Measurements from ENCODE around the gene PTGDR2.

PTGDR2 gene

DNA sequence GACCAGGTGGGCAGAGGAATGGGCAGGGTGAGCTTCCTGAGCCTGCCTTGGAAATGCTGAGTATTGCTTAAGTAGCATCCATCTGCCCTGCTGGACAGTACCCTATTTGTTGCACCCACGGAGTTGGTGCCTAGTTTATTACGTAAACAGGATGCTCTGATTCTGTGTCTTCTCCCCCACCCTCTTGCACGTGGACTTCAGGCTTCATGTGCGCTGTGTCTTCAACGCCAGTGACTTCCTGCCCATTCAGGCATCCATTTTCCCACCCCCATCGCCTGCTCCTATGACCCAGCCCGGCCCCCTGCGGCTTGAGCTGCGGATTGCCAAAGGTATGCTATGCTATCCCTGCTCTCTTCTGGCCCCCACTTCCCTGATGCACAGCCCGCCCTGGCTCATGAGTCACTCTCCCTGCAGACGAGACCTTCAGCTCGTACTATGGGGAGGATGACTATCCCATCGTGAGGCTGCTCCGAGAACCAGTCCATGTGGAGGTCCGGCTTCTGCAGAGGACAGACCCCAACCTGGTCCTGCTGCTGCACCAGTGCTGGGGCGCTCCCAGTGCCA lies 17.3 kb upstream of the PTGDR2 start:
- Histone ChIP-seq H3K4ac (ENCODE audit: low read length) (no peak overlapping the region), H3K27me3 (ENCODE audit: control insufficient read depth in 3 of 3, insufficient read depth in 3 of 3, low read depth in 1 of 3, low read length in 3 of 3) (no peaks in the 10 kb centered on the region), H3K27ac (replicated peaks; ENCODE audit: low read length) (no peak overlapping the region), H3K79me1 (ENCODE audit: low read depth, low read length) (no peaks in the 10 kb centered on the region), H2BK120ac (ENCODE audit: low read depth, low read length) (no peak overlapping the region), H3K14ac (ENCODE audit: low read length) (no peak overlapping the region), H3K9ac (ENCODE audit: low read depth, low read length, poor library complexity) (peak overlapping the region; percentile 63), H2BK12ac (ENCODE audit: low read length) (no peak overlapping the region), H3K36me3 (replicated peaks in 1 of 2; ENCODE audit: control insufficient read depth in 2 of 2, insufficient read depth in 2 of 2, low read length in 2 of 2) (peaks cover 3 to 5% of the 10 kb centered on the region in 2 donors), H3K18ac (ENCODE audit: low read length) (peak overlapping the region; percentile 19), H3K4me1 (ENCODE audit: control insufficient read depth in 2 of 2, insufficient read depth in 1 of 2, low read depth in 1 of 2, low read length in 2 of 2) (peaks cover 0 to 1% of the 10 kb centered on the region in 2 donors), H2BK15ac (ENCODE audit: low read length) (peak overlapping the region; percentile 24), H2AK5ac (ENCODE audit: low read depth, low read length) (peak overlapping the region; percentile 64), H3K4me2 (ENCODE audit: insufficient read depth, low read length, poor library complexity, severe bottlenecking) (no peak overlapping the region), H3K9me3 (replicated peaks in 1 of 2; ENCODE audit: control insufficient read depth in 2 of 2, insufficient read depth in 1 of 2, low read depth in 1 of 2, low read length in 2 of 2) (no peaks in the 10 kb centered on the region), H3K23ac (ENCODE audit: low read depth, low read length, poor library complexity) (peak overlapping the region; percentile 37), H4K91ac (ENCODE audit: low read depth, low read length, poor library complexity) (no peak overlapping the region), H4K8ac (ENCODE audit: low read depth, low read length) (no peak overlapping the region), H2BK5ac (ENCODE audit: low read length) (no peak overlapping the region), H3K4me3 (ENCODE audit: low read length in 2 of 2) (no peak overlapping the region), H2AFZ (ENCODE audit: low read length) (no peak overlapping the region)
- no CpG with 5 or more reads among the region's 16 CpGs for WGBS, 2 donors (ENCODE audit: extremely low coverage in 2 of 2, insufficient read length in 2 of 2, insufficient replicate concordance in 1 of 2)
- DNase-seq (ENCODE audit: low spot score) = no peak

DNA sequence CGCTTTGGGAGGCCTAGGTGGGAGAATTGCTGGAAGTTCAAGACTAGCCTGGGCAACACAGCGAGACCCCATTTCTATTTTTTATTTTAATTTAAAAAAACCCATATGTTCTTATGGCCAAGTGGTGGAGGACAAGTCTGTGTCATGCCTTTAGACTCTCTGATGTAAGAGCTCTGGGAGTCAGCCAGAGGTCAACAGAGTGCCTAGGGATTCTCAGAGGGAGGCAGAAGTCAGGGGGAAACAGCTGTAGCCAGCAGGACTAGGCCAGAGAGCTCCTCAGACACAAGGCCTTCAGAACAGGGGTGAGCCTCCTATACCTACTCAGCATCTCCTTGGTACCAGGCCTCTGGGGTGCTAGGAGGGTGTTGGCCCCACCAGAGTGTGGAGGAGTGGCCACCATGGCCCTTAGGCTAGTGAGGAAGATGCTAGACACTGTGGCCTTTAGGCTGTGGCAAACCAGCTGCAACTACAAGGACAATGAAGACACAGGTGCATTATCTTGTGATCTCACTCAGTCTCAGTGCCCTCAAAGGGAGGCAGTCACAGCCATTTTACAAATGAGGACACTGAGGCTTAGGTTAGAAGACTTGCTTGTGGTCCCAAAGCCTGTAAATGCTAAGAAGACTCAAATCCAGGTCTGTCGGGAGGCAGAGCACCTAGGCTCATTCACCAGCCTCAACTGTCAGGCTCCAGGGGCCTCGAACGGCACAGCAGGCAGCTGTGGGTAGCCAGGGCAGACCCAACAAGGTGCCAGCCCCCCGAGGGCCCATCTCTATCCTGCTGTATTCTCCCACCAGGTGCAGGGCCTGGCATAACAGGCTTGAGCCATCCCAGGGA lies 16.6 kb upstream of the PTGDR2 start:
- Histone ChIP-seq H4K8ac (ENCODE audit: low read depth, low read length) (no peak overlapping the region), H3K4me1 (ENCODE audit: control insufficient read depth in 2 of 2, insufficient read depth in 1 of 2, low read depth in 1 of 2, low read length in 2 of 2) (peaks cover 0 to 1% of the 10 kb centered on the region in 2 donors), H2AFZ (ENCODE audit: low read length) (no peak overlapping the region), H3K14ac (ENCODE audit: low read length) (peak overlapping the region; percentile 39), H2BK120ac (ENCODE audit: low read depth, low read length) (no peak overlapping the region), H3K4me3 (ENCODE audit: low read length in 2 of 2) (no peak overlapping the region), H3K27me3 (ENCODE audit: control insufficient read depth in 3 of 3, insufficient read depth in 3 of 3, low read depth in 1 of 3, low read length in 3 of 3) (peaks cover 0 to 3% (median 0%) of the 10 kb centered on the region in 3 experiments), H4K91ac (ENCODE audit: low read depth, low read length, poor library complexity) (no peak overlapping the region), H2AK5ac (ENCODE audit: low read depth, low read length) (no peak overlapping the region), H3K4ac (ENCODE audit: low read length) (no peak overlapping the region), H3K9me3 (replicated peaks in 1 of 2; ENCODE audit: control insufficient read depth in 2 of 2, insufficient read depth in 1 of 2, low read depth in 1 of 2, low read length in 2 of 2) (no peaks in the 10 kb centered on the region), H3K79me1 (ENCODE audit: low read depth, low read length) (no peaks in the 10 kb centered on the region), H2BK15ac (ENCODE audit: low read length) (no peak overlapping the region), H3K36me3 (replicated peaks in 1 of 2; ENCODE audit: control insufficient read depth in 2 of 2, insufficient read depth in 2 of 2, low read length in 2 of 2) (peaks cover 3 to 5% of the 10 kb centered on the region in 2 donors), H3K23ac (ENCODE audit: low read depth, low read length, poor library complexity) (no peak overlapping the region), H2BK12ac (ENCODE audit: low read length) (no peak overlapping the region), H3K4me2 (ENCODE audit: insufficient read depth, low read length, poor library complexity, severe bottlenecking) (no peak overlapping the region), H2BK5ac (ENCODE audit: low read length) (no peak overlapping the region), H3K18ac (ENCODE audit: low read length) (no peak overlapping the region), H3K27ac (replicated peaks; ENCODE audit: low read length) (no peak overlapping the region), H3K9ac (ENCODE audit: low read depth, low read length, poor library complexity) (peak overlapping the region; percentile 27)
- no peak for DNase-seq (ENCODE audit: low spot score)
- WGBS, 2 donors (ENCODE audit: extremely low coverage in 2 of 2, insufficient read length in 2 of 2, insufficient replicate concordance in 1 of 2) = no CpG with 5 or more reads among the region's 6 CpGs

DNA sequence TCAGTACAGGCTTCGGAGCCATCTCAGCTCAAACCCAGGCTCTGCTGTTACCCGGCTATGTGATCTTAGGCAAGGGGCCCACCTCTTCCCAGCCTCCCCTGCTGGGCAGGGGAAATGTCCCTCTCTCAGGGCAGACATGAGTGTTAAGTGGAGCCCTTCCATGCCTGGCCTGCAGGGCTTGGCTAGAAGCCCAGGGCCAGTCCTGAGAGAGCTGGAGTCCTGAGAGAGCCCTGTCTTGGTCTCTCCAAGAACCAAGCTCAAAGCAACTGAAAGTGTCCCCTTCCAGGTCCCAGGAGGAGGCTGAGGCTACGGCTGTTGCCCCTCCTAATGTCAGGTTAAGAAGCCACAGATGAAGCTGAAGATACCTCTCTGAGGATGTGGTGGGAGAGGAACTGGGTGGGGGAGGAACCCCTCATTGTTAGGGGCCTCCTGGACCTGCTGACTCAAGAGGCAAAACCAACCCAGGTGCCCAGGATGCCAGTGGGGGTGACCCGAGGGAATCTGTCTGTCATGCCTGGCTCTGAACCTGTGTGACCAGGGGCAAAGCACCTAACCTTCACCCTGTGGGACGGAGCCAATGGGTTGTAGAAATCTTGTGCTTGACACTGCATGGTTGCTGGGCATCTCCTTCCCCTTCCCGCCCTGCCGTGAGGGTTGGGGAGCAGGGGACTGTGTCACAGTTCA lies 15.8 kb upstream of the PTGDR2 start:
- Histone ChIP-seq H3K4me1 (ENCODE audit: control insufficient read depth in 2 of 2, insufficient read depth in 1 of 2, low read depth in 1 of 2, low read length in 2 of 2) (peaks cover 0 to 1% of the 10 kb centered on the region in 2 donors), H2AFZ (ENCODE audit: low read length) (no peak overlapping the region), H3K27me3 (ENCODE audit: control insufficient read depth in 3 of 3, insufficient read depth in 3 of 3, low read depth in 1 of 3, low read length in 3 of 3) (peaks cover 0 to 5% (median 0%) of the 10 kb centered on the region in 3 experiments), H2AK5ac (ENCODE audit: low read depth, low read length) (peak overlapping the region; percentile 82), H4K8ac (ENCODE audit: low read depth, low read length) (no peak overlapping the region), H2BK12ac (ENCODE audit: low read length) (no peak overlapping the region), H2BK15ac (ENCODE audit: low read length) (no peak overlapping the region), H3K18ac (ENCODE audit: low read length) (no peak overlapping the region), H4K91ac (ENCODE audit: low read depth, low read length, poor library complexity) (no peak overlapping the region), H3K27ac (replicated peaks; ENCODE audit: low read length) (no peak overlapping the region), H2BK120ac (ENCODE audit: low read depth, low read length) (no peak overlapping the region), H3K14ac (ENCODE audit: low read length) (no peak overlapping the region), H3K4ac (ENCODE audit: low read length) (peak overlapping the region; percentile 2), H3K9me3 (replicated peaks in 1 of 2; ENCODE audit: control insufficient read depth in 2 of 2, insufficient read depth in 1 of 2, low read depth in 1 of 2, low read length in 2 of 2) (no peaks in the 10 kb centered on the region), H2BK5ac (ENCODE audit: low read length) (no peak overlapping the region), H3K79me1 (ENCODE audit: low read depth, low read length) (no peaks in the 10 kb centered on the region), H3K4me2 (ENCODE audit: insufficient read depth, low read length, poor library complexity, severe bottlenecking) (no peak overlapping the region), H3K23ac (ENCODE audit: low read depth, low read length, poor library complexity) (no peak overlapping the region), H3K36me3 (replicated peaks in 1 of 2; ENCODE audit: control insufficient read depth in 2 of 2, insufficient read depth in 2 of 2, low read length in 2 of 2) (peaks cover 3 to 5% of the 10 kb centered on the region in 2 donors), H3K4me3 (ENCODE audit: low read length in 2 of 2) (no peak overlapping the region), H3K9ac (ENCODE audit: low read depth, low read length, poor library complexity) (no peak overlapping the region)
- no peak for DNase-seq (ENCODE audit: low spot score)
- no CpG with 5 or more reads among the region's 7 CpGs for WGBS, 2 donors (ENCODE audit: extremely low coverage in 2 of 2, insufficient read length in 2 of 2, insufficient replicate concordance in 1 of 2)
